HepG2 (cell line): ENCODE results near the gene FGD6. TPM values are rescaled to one million over a fixed set of nuclear protein-coding genes. Genes with fewer than 3 reads are reported as not detected.

Experiments
- ATF1 ChIP-seq: IDR thresholded peaks from 2 replicates; pipeline ENCODE4 v1.6.1; 2016; ENCODE audit warnings: mild to moderate bottlenecking, control low read depth
- BRD4 ChIP-seq: sonication (generic); formaldehyde crosslinking; IDR thresholded peaks from 2 replicates; pipeline ENCODE4 v1.4.0; 2020; ENCODE audit warnings: missing genetic modification reagents
- CHD2 ChIP-seq: IDR thresholded peaks from 2 replicates; pipeline ENCODE4 v1.6.1; 2011; ENCODE audit warnings: low read depth, low read length, improper control_type of control experiment
- CREM ChIP-seq, 2 experiments: sonication (generic) in 1 of 2; formaldehyde crosslinking in 1 of 2; IDR thresholded peaks; 2 replicates each; pipeline versions ENCODE4 v1.4.0 to v1.6.1; 2016 to 2020; ENCODE audit warnings: antibody characterized with exemption in 1 of 2, mild to moderate bottlenecking in 1 of 2, missing genetic modification reagents in 1 of 2
- E2F5 ChIP-seq: sonication (generic); formaldehyde crosslinking; conservative IDR thresholded peaks from 2 replicates; pipeline ENCODE4 v1.4.0; 2020; ENCODE audit warnings: missing genetic modification reagents
- HNF1B ChIP-seq: sonication (generic); formaldehyde crosslinking; IDR thresholded peaks from 2 replicates; pipeline ENCODE4 v1.5.1; 2020; ENCODE audit warnings: mild to moderate bottlenecking, moderate library complexity, missing genetic modification reagents
- MIXL1 ChIP-seq: IDR thresholded peaks from 2 replicates; pipeline ENCODE4 v1.6.1; 2016
- MXD4 ChIP-seq: IDR thresholded peaks from 2 replicates; pipeline ENCODE4 v1.6.1; 2016; ENCODE audit warnings: mild to moderate bottlenecking, missing biosample characterization, missing genetic modification reagents
- NFYC ChIP-seq: IDR thresholded peaks from 2 replicates; pipeline ENCODE4 v1.6.1; 2016; ENCODE audit warnings: missing genetic modification reagents, missing compliant biosample characterization
- PAXIP1 ChIP-seq: sonication (generic); formaldehyde crosslinking; conservative IDR thresholded peaks from 2 replicates; pipeline ENCODE4 v1.4.0; 2020; ENCODE audit warnings: mild to moderate bottlenecking, missing genetic modification reagents, moderate library complexity
- SKI ChIP-seq: fragments of 450-650 bp; IDR thresholded peaks from one replicate; pipeline ENCODE4 v1.6.1; 2018; ENCODE audit warnings: mild to moderate bottlenecking; ENCODE audit not compliant: partially characterized antibody
- ZBTB4 ChIP-seq: sonication (generic); formaldehyde crosslinking; IDR thresholded peaks from 2 replicates; pipeline ENCODE4 v1.4.0; 2020; ENCODE audit warnings: missing genetic modification reagents, mild to moderate bottlenecking, borderline replicate concordance
- ZFP37 ChIP-seq: sonication (generic); formaldehyde crosslinking; IDR thresholded peaks from 2 replicates; pipeline ENCODE4 v1.4.0; 2020; ENCODE audit warnings: missing genetic modification reagents, borderline replicate concordance
- ZXDC ChIP-seq: sonication (generic); formaldehyde crosslinking; IDR thresholded peaks from 2 replicates; pipeline ENCODE4 v1.5.0; 2020; ENCODE audit warnings: mild to moderate bottlenecking, missing genetic modification reagents
- polyA plus RNA-seq, 8 experiments: library from polyadenylated mRNA; depleted of rRNA in 3 of 8; stranded (reverse) in 7 of 8; unstranded in 1 of 8; fragments of >200 nt; fragmentation: Illumina TruSeq in 4 of 8; extraction: Trizol in 4 of 8; gene quantifications; 2 replicates each; pipeline versions ENCODE4 v1.2.1 to v1.2.3, GENCODE V29; 2011 to 2016; ENCODE audit warnings: low read depth in 4 of 8, missing spikeins in 1 of 8, mixed read lengths in 1 of 8; ENCODE audit not compliant: insufficient read depth in 1 of 8
- total RNA-seq, 5 experiments: library from RNA; depleted of rRNA; stranded (reverse); fragments of >200 nt; fragmentation: Illumina TruSeq; extraction: Trizol; gene quantifications; 2 replicates each; pipeline ENCODE4 v1.2.3, GENCODE V29; 2016; ENCODE audit warnings: low read depth in 1 of 5

FGD6 gene
- total and polyA plus RNA-seq, 2 of the 13 experiments (the other 11 are each of a cell fraction or from before 2014, with no cell fraction given), result 2.2 to 4.3 TPM

- TF ChIP-seq ZXDC (CRISPR knock-in tag) (no peak), CHD2 (peak; percentile 48; the same call in 1 of the 2 replicates), MIXL1 (CRISPR knock-in tag) (0 out of 2 replicates have a peak, but pooled peaks have one; percentile 34), CREM (IDR thresholded peaks at IDR 0.05) (peak; percentile 96), CREM (CRISPR knock-in tag; IDR thresholded peaks at IDR 0.05) (no peak), BRD4 (peak; percentile 50; the same call in 1 of the 2 replicates), ZBTB4 (CRISPR knock-in tag) (peak; percentile 76; the same call in 1 of the 2 replicates), MXD4 (CRISPR knock-in tag) (peak; percentile 77), ATF1 (CRISPR knock-in tag) (peak; percentile 97), ZFP37 (CRISPR knock-in tag) (no peak), PAXIP1 (no peak; the same call in 1 of the 2 replicates), SKI (peak; percentile 18), NFYC (CRISPR knock-in tag) (peak; percentile 100), E2F5 (CRISPR knock-in tag) (no peak), HNF1B (CRISPR knock-in tag) (peak; percentile 62)
These were observed at the start of gene FGD6, which contains the start of gene VEZT (continued) for GRCh38 chr12:95217377-95218149.
